H1 (cell line): ENCODE data around the gene SLK. TPM values are rescaled to one million over a fixed set of nuclear protein-coding genes. Genes with fewer than 3 reads are reported as not detected.
A peak's percentile ranks its signal among the peaks of the same experiment; 100 is the strongest.

Experiments
- CTCF ChIA-PET: fragments of 300-600 bp; sonication (Branson Sonifier 250); formaldehyde crosslinking; loops from one replicate; lab custom pipeline; 2021; ENCODE audit not compliant: partially characterized antibody; lab: Charles Lee
- POLR2A ChIA-PET: fragments of 300-600 bp; sonication (Branson Sonifier 250); formaldehyde crosslinking; loops from one replicate; lab custom pipeline; 2021; ENCODE audit warnings: inconsistent platforms; ENCODE audit not compliant: partially characterized antibody; lab: Charles Lee
- DNase-seq, 2 experiments: peaks; one replicate each; pipeline versions ENCODE4 v3.0.0 to v3.0.0-alpha.2; 2010 to 2022; ENCODE audit warnings: low spot score in 2 of 2, low read depth in 1 of 2, mixed read lengths in 1 of 2
- FAIRE-seq: peaks from 2 replicates; lab custom pipeline; 2011; peaks lifted over from hg19 to GRCh38; lab: Jason Lieb, UNC
- H2AFZ ChIP-seq: 2 replicates; pipeline ENCODE4 v1.8.1; 2012; ENCODE audit warnings: low read length, inconsistent platforms
- H2AK5ac ChIP-seq: 2 replicates; pipeline ENCODE4 v1.6.1; 2013; ENCODE audit warnings: low read depth, low read length
- H2BK120ac ChIP-seq: replicated peaks from 2 replicates; pipeline ENCODE3; 2013; ENCODE audit warnings: low read depth, low read length, inconsistent platforms
- H2BK12ac ChIP-seq: 2 replicates; pipeline ENCODE4 v1.6.1; 2013; ENCODE audit warnings: low read depth, low read length
- H2BK15ac ChIP-seq: 2 replicates; pipeline ENCODE4 v1.6.1; 2013; ENCODE audit warnings: low read length
- H2BK20ac ChIP-seq: 2 replicates; pipeline ENCODE4 v1.6.1; 2013; ENCODE audit warnings: low read length
- H2BK5ac ChIP-seq: 2 replicates; pipeline ENCODE4 v1.6.1; 2013; ENCODE audit warnings: low read depth, low read length
- H3K14ac ChIP-seq: 2 replicates; pipeline ENCODE4 v1.6.1; 2013; ENCODE audit warnings: inconsistent platforms; ENCODE audit not compliant: insufficient read length
- H3K18ac ChIP-seq: 2 replicates; pipeline ENCODE4 v1.6.1; 2013; ENCODE audit warnings: low read length; ENCODE audit errors: extremely low read depth
- H3K23ac ChIP-seq: 2 replicates; pipeline ENCODE4 v1.6.1; 2013; ENCODE audit warnings: inconsistent platforms; ENCODE audit not compliant: insufficient read length
- H3K23me2 ChIP-seq: 2 replicates; pipeline ENCODE4 v1.6.1; 2013; ENCODE audit warnings: low read depth, low read length
- H3K27ac ChIP-seq: 2 replicates; pipeline ENCODE4 v1.6.1; 2011; ENCODE audit warnings: low read depth, low read length, inconsistent platforms
- H3K27me3 ChIP-seq, 4 experiments: replicated peaks in 1 of 4; 1 replicate in 1 of 4; 2 replicates in 3 of 4; pipeline versions ENCODE4 v1.6.1 to v1.8.1; 2011 to 2013; ENCODE audit warnings: low read length in 3 of 4, mild to moderate bottlenecking in 3 of 4, inconsistent platforms in 2 of 4, mixed read lengths in 2 of 4, moderate library complexity in 1 of 4; ENCODE audit not compliant: control insufficient read depth in 3 of 4, insufficient read depth in 3 of 4; ENCODE audit errors: extremely low read depth in 1 of 4
- H3K36me3 ChIP-seq, 4 experiments: 2 replicates each; pipeline versions ENCODE4 v1.6.1 to v1.8.1; 2011 to 2013; ENCODE audit warnings: mild to moderate bottlenecking in 4 of 4, low read length in 3 of 4, moderate library complexity in 2 of 4, control low read depth in 1 of 4, inconsistent platforms in 1 of 4; ENCODE audit not compliant: insufficient read depth in 4 of 4, control insufficient read depth in 2 of 4
- H3K4ac ChIP-seq: replicated peaks from 2 replicates; pipeline ENCODE3; 2013; ENCODE audit warnings: low read length, low read depth, mixed read lengths, inconsistent platforms; ENCODE audit not compliant: insufficient read length
- H3K4me1 ChIP-seq, 4 experiments: replicated peaks in 1 of 4; 1 replicate in 1 of 4; 2 replicates in 3 of 4; pipeline versions ENCODE4 v1.6.1 to v1.8.1; 2011 to 2013; ENCODE audit warnings: low read length in 3 of 4, inconsistent platforms in 2 of 4, mixed read lengths in 1 of 4; ENCODE audit not compliant: insufficient read depth in 4 of 4, control insufficient read depth in 3 of 4
- H3K4me2 ChIP-seq, 2 experiments: 2 replicates each; pipeline versions ENCODE4 v1.6.1 to v1.8.1; 2011 to 2013; ENCODE audit warnings: low read depth in 2 of 2, low read length in 2 of 2, control low read depth in 1 of 2, inconsistent platforms in 1 of 2, mild to moderate bottlenecking in 1 of 2; ENCODE audit not compliant: insufficient read depth in 1 of 2
- H3K4me3 ChIP-seq, 4 experiments: fragments of 200-600, 300-600 bp in 1 of 4; sonication (generic), shearing (Covaris generic), sonication (Bioruptor Twin) in 1 of 4; 2 replicates each; pipeline versions ENCODE4 v1.5.1 to v1.8.1; 2011 to 2016; ENCODE audit warnings: low read length in 4 of 4, low read depth in 3 of 4, control low read depth in 2 of 4, inconsistent platforms in 2 of 4, mild to moderate bottlenecking in 2 of 4, mixed read lengths in 1 of 4, moderate library complexity in 1 of 4; ENCODE audit not compliant: insufficient read depth in 2 of 4; ENCODE audit errors: extremely low read depth in 1 of 4
- H3K56ac ChIP-seq: replicated peaks from 2 replicates; pipeline ENCODE3; 2013; ENCODE audit warnings: low read depth, mild to moderate bottlenecking, mixed read lengths, low read length, inconsistent platforms; ENCODE audit not compliant: insufficient read length
- H3K79me1 ChIP-seq: 2 replicates; pipeline ENCODE4 v1.6.1; 2013; ENCODE audit warnings: low read depth, low read length, control low read depth
- H3K79me2 ChIP-seq, 2 experiments: 2 replicates each; pipeline versions ENCODE4 v1.6.1 to v1.8.1; 2012 to 2013; ENCODE audit warnings: low read length in 2 of 2, mild to moderate bottlenecking in 2 of 2, inconsistent platforms in 1 of 2; ENCODE audit not compliant: insufficient read depth in 2 of 2, control insufficient read depth in 1 of 2
- H3K9ac ChIP-seq, 4 experiments: replicated peaks in 1 of 4; 1 replicate in 1 of 4; 2 replicates in 3 of 4; pipeline versions ENCODE4 v1.6.1 to v1.8.1; 2011 to 2013; ENCODE audit warnings: low read depth in 3 of 4, low read length in 3 of 4, control low read depth in 2 of 4, mild to moderate bottlenecking in 2 of 4, moderate library complexity in 2 of 4, inconsistent platforms in 1 of 4; ENCODE audit errors: extremely low read depth in 1 of 4
- H3K9me3 ChIP-seq, 2 experiments: 2 replicates each; pipeline versions ENCODE4 v1.6.1 to v1.8.1; 2012 to 2013; ENCODE audit warnings: mild to moderate bottlenecking in 2 of 2, moderate library complexity in 2 of 2, control low read depth in 1 of 2, inconsistent platforms in 1 of 2, low read depth in 1 of 2, low read length in 1 of 2, mixed read lengths in 1 of 2; ENCODE audit not compliant: insufficient read depth in 2 of 2
- H4K20me1 ChIP-seq, 2 experiments: replicated peaks in 1 of 2; 2 replicates each; pipeline versions ENCODE3 to v1.8.1; 2011 to 2013; ENCODE audit warnings: inconsistent platforms in 2 of 2, low read length in 2 of 2, mild to moderate bottlenecking in 1 of 2; ENCODE audit not compliant: insufficient read depth in 2 of 2, control insufficient read depth in 1 of 2
- H4K5ac ChIP-seq: 2 replicates; pipeline ENCODE4 v1.6.1; 2013; ENCODE audit warnings: low read length, low read depth, mixed read lengths, inconsistent platforms; ENCODE audit not compliant: insufficient read length
- H4K8ac ChIP-seq: 2 replicates; pipeline ENCODE4 v1.8.0; 2013; ENCODE audit warnings: mild to moderate bottlenecking, moderate library complexity, low read length, inconsistent platforms; ENCODE audit not compliant: insufficient read depth; ENCODE audit errors: extremely low read depth
- H4K91ac ChIP-seq: replicated peaks from 2 replicates; pipeline ENCODE3; 2013; ENCODE audit warnings: low read length, mixed read lengths, inconsistent platforms; ENCODE audit not compliant: insufficient read length
- CTCF ChIP-seq, 3 experiments: IDR thresholded peaks; 1 replicate in 2 of 3; 2 replicates in 1 of 3; pipeline versions ENCODE4 v1.5.1 to v1.6.1; 2011; ENCODE audit warnings: low read length in 3 of 3, mild to moderate bottlenecking in 3 of 3, inconsistent platforms in 2 of 3, low read depth in 1 of 3, moderate library complexity in 1 of 3; ENCODE audit not compliant: insufficient read depth in 1 of 3; ENCODE audit errors: control extremely low read depth in 1 of 3
- EP300 ChIP-seq, 2 experiments: IDR thresholded peaks; 1 replicate in 1 of 2; 2 replicates in 1 of 2; pipeline ENCODE4 v1.6.1; 2011 to 2012; ENCODE audit warnings: low read depth in 2 of 2, low read length in 2 of 2, mild to moderate bottlenecking in 2 of 2, borderline replicate concordance in 1 of 2, inconsistent platforms in 1 of 2, moderate library complexity in 1 of 2
- JUND ChIP-seq: IDR thresholded peaks from 2 replicates; pipeline ENCODE4 v1.6.1; 2011; ENCODE audit warnings: mild to moderate bottlenecking, improper control_type of control experiment, low read length
- KDM4A ChIP-seq: IDR thresholded peaks from one replicate; pipeline ENCODE4 v1.7.1; 2012; ENCODE audit warnings: low read depth, mild to moderate bottlenecking, moderate library complexity, low read length, inconsistent platforms; ENCODE audit not compliant: severe bottlenecking
- POLR2AphosphoS5 ChIP-seq: IDR thresholded peaks from 2 replicates; pipeline ENCODE4 v1.6.1; 2011; ENCODE audit warnings: low read depth, low read length
- RAD21 ChIP-seq, 2 experiments: IDR thresholded peaks in 1 of 2; conservative IDR thresholded peaks in 1 of 2; 2 replicates each; pipeline ENCODE4 v1.6.1; 2011; ENCODE audit warnings: low read depth in 2 of 2, low read length in 2 of 2, improper control_type of control experiment in 1 of 2, inconsistent platforms in 1 of 2, mild to moderate bottlenecking in 1 of 2, moderate library complexity in 1 of 2
- WGBS, 2 experiments: shearing (Covaris generic) in 1 of 2; methylation state at CpG; one replicate each; pipeline versions ENCODE4 v1.1.6 to v1.1.7; 2013 to 2015; ENCODE audit warnings: low lambda C conversion rate in 2 of 2, mixed read lengths in 2 of 2, inconsistent platforms in 1 of 2, low coverage in 1 of 2, missing lambda C conversion rate in 1 of 2; ENCODE audit not compliant: insufficient replicate concordance in 2 of 2, insufficient coverage in 1 of 2, insufficient read length in 1 of 2; ENCODE audit errors: extremely low coverage in 1 of 2, missing lambda C conversion rate in 1 of 2; 5-methylcytosine and 5-hydroxymethylcytosine counted together
- polyA plus RNA-seq, 7 experiments: library from polyadenylated mRNA; depleted of rRNA in 3 of 7; stranded (reverse) in 5 of 7; unstranded in 2 of 7; fragments of >200 nt in 5 of 7; fragments of 200-250 nt in 2 of 7; gene quantifications; 1 replicate in 5 of 7; 2 replicates in 1 of 7; 4 replicates in 1 of 7; pipeline versions ENCODE4 v1.2.1 to v1.2.3, GENCODE V29; 2011 to 2013; ENCODE audit warnings: missing spikeins in 2 of 7, mixed read lengths in 2 of 7
- total RNA-seq: library from RNA; stranded (reverse); fragmentation: NEBNext Ultra II Directional; extraction: Animal tissue kit (Norgen Biotek cat#: 25700); gene quantifications from 2 replicates; pipeline ENCODE4 v1.2.1, GENCODE V29; 2021
- TF ChIP-seq, protein P1 (sequence below): IDR thresholded peaks from 2 replicates; pipeline ENCODE4 v1.6.1; 2011; ENCODE audit warnings: low read depth, mild to moderate bottlenecking, low read length; ENCODE audit not compliant: insufficient read depth
- TF ChIP-seq, protein P2 (sequence below): IDR thresholded peaks from 2 replicates; pipeline ENCODE4 v1.6.1; 2011; ENCODE audit warnings: low read length, improper control_type of control experiment

SLK gene
- total and polyA plus RNA-seq, 2 of the 8 experiments (the other 6 are each of a cell fraction or from before 2014, with no cell fraction given) = 2.7 to 18.3 TPM

DNA sequence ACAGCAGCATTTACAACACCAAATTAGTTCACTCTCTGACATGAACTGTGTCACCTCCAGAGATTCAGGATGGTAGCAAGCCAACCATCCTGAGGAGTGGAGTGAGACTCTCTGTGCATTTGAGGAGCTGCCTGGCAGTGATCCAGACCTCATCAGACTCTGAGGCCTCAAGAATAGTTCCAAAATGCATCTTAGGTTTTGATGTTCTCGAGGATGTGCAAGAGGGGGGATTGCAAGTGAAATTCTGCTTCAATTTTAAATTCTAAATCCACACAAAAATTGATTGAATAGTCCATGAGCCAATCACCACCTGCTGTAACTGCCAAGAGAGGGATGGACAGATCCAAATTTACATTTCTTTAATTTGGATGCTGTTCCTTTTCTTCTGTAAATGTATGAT lies 49.7 kb downstream of the SLK start:
- no peak overlapping the region for H3K56ac ChIP-seq
- H3K14ac ChIP-seq = no peak overlapping the region
- peaks cover 0 to 3% (median 0%) of the 10 kb centered on the region in 4 experiments; a peak in 1 of 7 replicates for H3K4me1 ChIP-seq
- no peak overlapping the region for H4K8ac ChIP-seq
- ChIA-PET CTCF (interaction anchor here (0.6 to 0.9 kb wide), 2 partner anchors 19 to 20 kb away, joined by 3 to 4 read pairs; no protein-coding TSS in a partner anchor), POLR2A (no interaction called here)
- H2BK20ac ChIP-seq = no peak overlapping the region
- peak; percentile 39 for FAIRE-seq
- H3K23me2 ChIP-seq = no peaks in the 10 kb centered on the region
- no peak overlapping the region for H3K4me3 ChIP-seq
- no peaks in the 10 kb centered on the region for H3K79me1 ChIP-seq
- no peak overlapping the region for H3K4me2 ChIP-seq
- no peak overlapping the region for H2BK15ac ChIP-seq
- DNase-seq = no peak
- H3K27me3 ChIP-seq = no peaks in the 10 kb centered on the region
- no peaks in the 10 kb centered on the region for H3K9me3 ChIP-seq
- no peak overlapping the region for H2BK12ac ChIP-seq
- H4K91ac ChIP-seq = no peak overlapping the region
- no peak overlapping the region for H2AK5ac ChIP-seq
- no peak overlapping the region for H2BK5ac ChIP-seq
- H3K27ac ChIP-seq = no peak overlapping the region
- H2AFZ ChIP-seq = no peak overlapping the region
- H3K4ac ChIP-seq = no peak overlapping the region
- no peaks in the 10 kb centered on the region for H4K20me1 ChIP-seq
- no peak overlapping the region for H3K9ac ChIP-seq
- H3K18ac ChIP-seq = no peak overlapping the region
- 88% methylated on average over 1 of the region's 1 CpG; no CpG with 5 or more reads in 1 of the 2 experiments for WGBS, 2 experiments
- H4K5ac ChIP-seq = no peak overlapping the region
- H3K79me2 ChIP-seq = no peaks in the 10 kb centered on the region
- H3K23ac ChIP-seq = no peak overlapping the region
- no peak overlapping the region for H2BK120ac ChIP-seq
- H3K36me3 ChIP-seq = peaks cover 3 to 15% (median 8%) of the 10 kb centered on the region in 4 experiments; a peak in 3 of 8 replicates
- TF ChIP-seq POLR2AphosphoS5 (no peak), EP300 (IDR thresholded peaks at IDR 0.05; ENCODE audit: borderline replicate concordance in 1 of 2, low read depth in 2 of 2, low read length in 2 of 2) (no peak), CTCF (IDR thresholded peaks at IDR 0.05; ENCODE audit: control extremely low read depth in 1 of 3, insufficient read depth in 1 of 3, low read depth in 1 of 3, low read length in 3 of 3) (no peak), RAD21 (IDR thresholded peaks at IDR 0.05 in 1 of 2, conservative IDR thresholded peaks at IDR 0.05 in 1 of 2; ENCODE audit: low read depth in 2 of 2, low read length in 2 of 2) (no peak), JUND (no peak), KDM4A (no peak)
- TF ChIP-seq, protein P1, sequence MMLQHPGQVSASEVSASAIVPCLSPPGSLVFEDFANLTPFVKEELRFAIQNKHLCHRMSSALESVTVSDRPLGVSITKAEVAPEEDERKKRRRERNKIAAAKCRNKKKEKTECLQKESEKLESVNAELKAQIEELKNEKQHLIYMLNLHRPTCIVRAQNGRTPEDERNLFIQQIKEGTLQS = no peak
- TF ChIP-seq, protein P2, sequence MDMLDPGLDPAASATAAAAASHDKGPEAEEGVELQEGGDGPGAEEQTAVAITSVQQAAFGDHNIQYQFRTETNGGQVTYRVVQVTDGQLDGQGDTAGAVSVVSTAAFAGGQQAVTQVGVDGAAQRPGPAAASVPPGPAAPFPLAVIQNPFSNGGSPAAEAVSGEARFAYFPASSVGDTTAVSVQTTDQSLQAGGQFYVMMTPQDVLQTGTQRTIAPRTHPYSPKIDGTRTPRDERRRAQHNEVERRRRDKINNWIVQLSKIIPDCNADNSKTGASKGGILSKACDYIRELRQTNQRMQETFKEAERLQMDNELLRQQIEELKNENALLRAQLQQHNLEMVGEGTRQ = no peak
